IPS DF 19.7 (cell line): Measurements from ENCODE around the gene M1AP.
"Not testable (repeated sequence)": the region's sequence is repeated elsewhere in the genome, so short reads cannot be mapped to it uniquely, and the experiment has no call there.

ENCODE experiments used
- DNase-seq: peaks from one replicate; pipeline ENCODE4 v3.0.0-alpha.2; 2013; ENCODE audit warnings: low read depth, low spot score

Gene M1AP

GRCh38 chr2:74653985-74654882 lies 6.1 kb upstream of the M1AP start, which contains the start of gene SEMA4F:
SEMA4F (plus strand) TSS chr2:74654247; CDS start chr2:74654377, 130 bp downstream.
- peak; percentile 92 for DNase-seq

DNA sequence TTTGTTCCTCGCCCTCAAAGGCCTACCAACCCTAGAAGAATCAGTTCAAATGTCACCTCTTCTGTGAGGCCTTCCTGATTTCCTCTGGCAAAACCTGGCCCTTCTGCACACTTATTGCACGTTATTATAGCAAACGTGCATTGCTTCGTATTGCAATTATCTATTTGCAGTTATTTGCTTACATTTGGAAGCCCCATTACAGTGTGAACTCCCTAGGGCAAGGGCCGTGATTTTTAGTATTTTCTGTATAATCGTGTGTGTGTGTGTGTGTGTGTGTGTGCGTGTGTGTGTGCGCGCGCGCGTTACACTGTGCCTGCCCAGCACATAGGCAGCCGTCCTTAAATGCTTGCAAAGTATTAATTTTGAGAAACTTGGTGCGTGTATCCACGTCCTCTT lies 5.5 kb upstream of the M1AP start:
- DNase-seq, result no peak

DNA sequence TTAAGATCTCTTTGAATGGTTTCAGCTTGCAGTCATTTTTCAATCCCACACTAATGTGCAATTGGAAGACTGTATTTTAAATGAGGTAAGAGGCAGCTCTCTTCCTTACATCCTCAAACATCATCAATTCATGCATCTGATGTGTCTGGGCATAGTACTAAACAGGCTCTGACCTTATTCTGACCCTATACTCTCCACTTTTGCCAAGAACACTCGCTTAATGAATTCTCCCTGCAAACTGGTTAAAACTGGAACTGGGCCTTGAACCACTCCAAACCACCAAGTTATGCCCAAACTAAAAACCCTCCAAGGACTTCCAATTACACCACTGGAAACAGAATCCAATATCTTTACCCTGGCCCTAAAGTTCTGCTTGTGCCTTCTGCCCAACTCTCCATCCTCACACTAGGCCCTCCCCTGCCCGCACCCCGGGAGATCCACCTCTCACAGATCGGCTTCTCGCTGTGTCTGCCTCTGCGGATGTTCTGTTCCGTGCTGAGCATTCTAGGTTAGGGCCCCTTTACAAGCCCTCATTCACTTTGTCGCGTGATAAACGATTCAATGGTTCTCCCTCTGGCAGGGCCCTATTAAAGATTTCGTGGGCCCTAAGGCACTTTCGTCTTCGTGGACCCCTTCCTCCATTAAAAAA lies 1.2 kb downstream of the M1AP start:
- DNase-seq, result no peak

- DNase-seq, result no peak
Observed at GRCh38 chr2:74646201-74646600, 1.9 kb downstream of the M1AP start.

DNA sequence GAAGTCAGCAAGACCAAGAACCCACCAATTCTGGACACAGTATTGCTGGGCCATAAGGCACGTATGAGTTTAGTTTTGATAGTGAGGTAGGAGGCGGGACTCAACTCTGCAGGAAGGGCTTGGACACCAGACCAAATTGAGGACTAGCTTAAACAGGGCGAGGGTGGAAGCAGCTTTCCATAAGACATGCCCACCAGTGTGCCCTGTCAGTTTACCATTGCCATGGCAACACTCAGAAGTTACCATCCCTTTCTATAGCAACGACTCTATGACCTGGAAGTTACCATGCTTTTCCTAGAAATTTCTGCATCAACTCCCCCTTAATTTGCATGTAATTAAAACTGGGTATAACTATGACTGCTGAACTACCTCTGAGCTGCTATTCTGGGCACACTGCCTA lies 2.8 kb downstream of the M1AP start:
- no peak for DNase-seq

DNA sequence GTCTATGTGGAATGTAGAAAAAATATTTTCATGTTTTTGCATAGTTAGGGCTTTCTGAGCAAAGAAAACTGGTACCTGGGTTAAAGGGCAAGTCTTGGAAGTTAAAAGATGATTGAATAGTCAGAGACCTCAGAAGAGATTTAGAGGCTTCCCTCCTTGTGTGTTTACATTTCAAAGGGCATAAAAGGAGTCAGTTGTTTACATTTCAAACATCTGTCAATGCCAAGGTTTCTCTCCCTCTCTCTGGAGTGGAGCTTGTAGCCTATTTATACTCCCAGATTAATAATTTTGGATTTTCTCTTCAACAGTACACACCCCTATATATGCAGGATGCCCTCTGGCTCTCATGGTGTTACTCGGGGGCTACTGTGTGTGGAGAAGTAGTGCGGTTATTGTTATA lies 8.6 kb downstream of the M1AP start:
- DNase-seq, result no peak

DNA sequence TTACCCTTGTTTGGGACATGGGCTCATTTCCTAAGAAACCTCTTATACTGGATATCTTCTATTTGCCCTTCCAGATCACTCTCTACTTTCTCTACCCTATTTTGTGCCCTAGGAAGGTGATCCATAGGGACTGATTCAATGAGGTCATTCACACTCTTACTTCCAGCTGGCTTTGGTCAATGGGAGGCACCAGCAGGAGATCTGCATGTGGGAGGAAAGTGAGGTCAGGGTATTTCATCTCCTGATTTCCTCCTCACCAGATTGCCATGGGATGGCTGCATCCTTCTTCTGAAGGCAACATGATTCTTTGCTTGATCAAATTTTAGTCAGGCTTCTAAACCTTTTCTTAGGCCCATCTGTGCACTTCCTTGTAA lies 15.2 kb downstream of the M1AP start:
- no peak for DNase-seq

DNA sequence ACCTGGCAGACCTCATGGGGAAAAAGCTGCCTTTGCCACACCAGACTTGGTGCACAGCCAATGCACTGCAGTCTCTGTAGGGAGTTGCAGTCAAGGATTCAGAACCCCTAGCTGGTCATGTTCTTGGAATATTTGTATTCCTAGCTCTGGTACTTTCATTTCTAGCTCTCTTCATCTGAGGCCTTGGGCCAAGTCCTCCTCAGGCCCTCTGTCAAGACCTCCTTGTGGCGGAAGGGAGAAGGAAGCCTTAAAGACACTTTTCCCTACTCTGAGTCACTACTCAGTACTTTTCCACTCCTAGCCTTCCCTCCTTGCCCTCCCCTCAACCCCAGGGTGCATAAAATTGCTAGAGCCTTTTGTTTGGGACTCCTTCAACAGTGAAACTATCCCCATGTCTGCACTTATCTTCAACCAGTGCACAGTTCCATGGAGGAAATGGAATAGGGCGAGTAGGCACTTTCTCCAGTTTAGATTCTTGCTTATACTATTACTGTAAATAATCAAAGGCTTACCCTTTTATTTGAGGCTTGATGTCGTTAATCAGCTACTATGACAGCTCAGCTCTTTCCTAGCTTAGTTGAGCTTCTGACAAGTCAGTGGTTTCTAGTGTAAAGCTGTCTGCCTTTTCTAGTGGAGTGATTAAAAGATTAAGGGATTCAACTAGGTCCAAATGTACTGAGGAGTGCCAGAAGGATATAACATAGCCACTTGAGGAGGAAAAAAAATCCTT lies 15.8 kb downstream of the M1AP start:
- DNase-seq, result no peak

GRCh38 chr2:74630454-74630853 lies 17.7 kb downstream of the M1AP start:
- DNase-seq, result not testable (repeated sequence)

DNA sequence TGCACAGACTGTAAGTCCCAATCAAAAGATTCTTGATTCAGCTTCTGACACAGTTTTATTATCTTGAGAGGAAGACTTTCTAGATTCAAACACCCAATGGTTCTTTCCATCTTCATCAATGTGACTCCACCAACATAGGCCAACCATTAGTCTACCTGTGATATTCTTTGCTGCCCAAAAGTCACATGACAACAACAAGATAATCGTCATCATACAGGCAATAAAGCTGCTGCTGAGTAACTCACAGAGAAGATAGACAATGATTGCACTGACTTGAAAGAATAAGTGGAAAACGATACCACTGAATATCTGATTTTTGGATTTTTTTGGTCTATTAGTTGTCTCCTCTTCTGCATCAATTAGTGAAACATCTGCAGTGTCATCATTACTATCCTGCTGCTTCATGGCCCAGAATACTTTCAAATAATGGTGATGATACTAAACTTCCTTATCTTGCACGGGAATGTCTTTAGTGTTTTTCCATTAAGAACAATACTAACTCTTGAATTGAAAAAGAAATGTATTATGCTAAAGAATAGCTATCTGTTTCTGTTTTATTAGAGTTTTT lies 19.5 kb downstream of the M1AP start:
- no peak for DNase-seq

- no peak for DNase-seq
Observed at GRCh38 chr2:74625658-74626425, 22.3 kb downstream of the M1AP start.

DNA sequence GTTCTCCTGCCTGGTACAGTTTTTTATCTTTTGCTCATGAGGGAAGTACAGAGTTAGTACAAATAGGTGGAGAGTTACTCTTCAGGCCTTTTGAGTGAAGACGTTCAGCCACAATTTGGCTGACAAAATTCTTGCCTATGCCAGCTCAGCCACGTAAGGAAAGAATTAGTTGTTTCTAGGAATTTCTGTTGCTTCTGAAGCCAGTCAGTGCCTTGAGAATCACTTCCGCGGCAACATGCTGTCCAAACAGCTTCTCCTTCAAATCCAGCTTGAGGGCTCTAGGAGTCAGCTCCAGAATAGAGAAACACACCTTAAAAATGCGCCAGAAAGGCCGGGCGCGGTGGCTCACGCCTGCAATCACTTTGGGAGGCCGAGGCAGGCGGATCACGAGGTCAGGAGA lies 27.5 kb downstream of the M1AP start:
- DNase-seq, result no peak

- DNase-seq, result no peak
Observed at GRCh38 chr2:74619651-74620297, 28.4 kb downstream of the M1AP start.

DNA sequence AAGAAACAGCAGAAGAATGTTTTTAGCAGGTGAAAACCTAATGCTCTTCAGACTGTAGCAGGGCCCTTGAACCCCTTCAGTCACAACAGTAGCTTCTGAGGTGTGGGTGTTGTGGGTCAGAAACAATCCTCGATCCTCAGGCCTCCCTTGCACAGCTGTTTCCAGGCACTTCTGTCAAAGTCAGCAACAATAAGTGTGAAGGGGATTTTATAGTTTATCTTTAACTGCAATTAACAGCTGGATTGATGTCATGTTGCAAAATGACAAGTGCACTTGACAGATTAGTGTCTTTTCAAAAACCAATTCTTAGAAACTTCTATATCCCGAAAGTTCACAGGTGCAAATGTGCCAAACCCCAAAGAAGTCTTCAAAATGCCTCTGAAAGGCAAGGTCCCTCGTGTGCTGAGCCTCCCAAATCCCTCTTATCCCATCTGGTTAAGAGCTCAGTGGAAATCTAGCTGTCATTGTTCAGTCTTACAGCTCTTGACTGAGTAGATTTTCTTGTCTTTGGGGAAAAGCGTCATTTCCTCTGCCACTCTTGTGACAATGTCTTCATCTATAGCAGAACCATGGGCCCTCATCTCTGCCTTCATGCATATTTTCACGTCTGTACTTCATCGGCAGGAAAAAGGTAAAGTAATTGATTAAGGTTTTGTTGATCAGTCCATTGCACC lies 29.6 kb downstream of the M1AP start:
- no peak for DNase-seq

DNA sequence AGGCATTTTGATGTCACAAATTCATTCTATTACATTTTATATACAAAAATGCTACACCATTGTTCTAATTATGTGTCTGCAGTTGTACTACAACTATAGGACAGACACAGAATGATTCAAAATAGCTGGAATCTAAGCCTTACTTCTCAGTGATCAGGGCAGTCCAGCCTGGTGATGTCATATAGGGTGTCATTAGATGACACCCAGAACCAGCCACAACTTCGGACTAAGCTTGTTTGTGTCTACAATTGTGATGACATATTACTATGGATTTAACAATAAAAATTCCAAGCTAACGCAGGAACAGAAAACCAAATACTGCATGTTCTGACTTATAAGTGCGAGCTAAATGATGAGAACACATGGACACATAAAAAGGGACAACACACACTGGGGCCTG lies 31.0 kb downstream of the M1AP start:
- no peak for DNase-seq

DNA sequence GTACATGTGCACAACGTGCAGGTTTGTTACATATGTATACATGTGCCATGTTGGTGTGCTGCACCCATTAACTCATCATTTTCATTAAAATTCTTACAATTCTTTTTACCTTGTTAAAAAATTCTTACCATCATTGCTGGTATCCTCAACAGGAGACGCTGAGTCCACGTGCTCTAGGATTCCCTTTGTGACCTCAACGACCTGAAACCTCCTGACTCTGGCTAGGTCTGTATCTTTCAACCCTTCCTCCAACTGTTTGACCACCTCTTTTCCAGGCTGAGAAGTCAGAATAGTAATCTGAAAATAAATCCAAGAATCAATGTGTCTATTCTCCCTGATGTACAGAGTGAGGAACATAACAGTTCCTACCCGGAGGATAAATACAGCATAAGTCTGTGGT lies 41.2 kb downstream of the M1AP start:
- no peak for DNase-seq

DNA sequence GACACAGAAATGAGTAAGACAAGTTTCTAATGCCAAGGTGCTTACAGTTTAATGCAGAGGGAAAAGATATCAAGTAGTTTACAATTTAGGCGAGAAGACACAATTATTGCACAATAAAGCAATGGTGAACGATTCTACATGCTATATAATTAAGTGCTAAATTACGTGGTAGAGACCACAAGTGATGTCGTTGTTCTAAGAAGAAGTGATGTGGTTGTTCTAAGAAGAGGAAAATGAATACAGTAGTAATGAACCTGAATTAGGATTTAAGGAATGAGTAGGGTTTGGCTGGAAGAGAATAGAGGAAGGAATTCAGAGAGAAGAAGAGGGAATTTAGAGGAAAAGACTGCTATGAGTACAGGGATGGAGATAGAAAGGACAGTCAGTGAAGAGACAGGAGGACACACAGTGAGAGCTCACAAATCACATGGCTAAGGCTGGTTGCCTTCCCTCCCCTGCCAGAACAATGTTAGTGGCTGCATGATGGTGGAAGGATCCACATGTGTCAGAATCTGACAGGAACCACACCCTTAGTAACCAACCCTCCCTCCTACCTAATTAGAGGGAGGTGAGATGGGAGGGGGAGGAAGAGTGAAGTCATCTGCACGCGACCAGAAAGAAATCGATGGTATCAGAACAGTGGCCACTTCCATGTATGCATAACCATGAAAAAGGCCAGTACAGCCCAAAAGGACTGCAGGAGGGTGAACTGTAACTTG lies 44.7 kb downstream of the M1AP start:
- DNase-seq, result no peak

DNA sequence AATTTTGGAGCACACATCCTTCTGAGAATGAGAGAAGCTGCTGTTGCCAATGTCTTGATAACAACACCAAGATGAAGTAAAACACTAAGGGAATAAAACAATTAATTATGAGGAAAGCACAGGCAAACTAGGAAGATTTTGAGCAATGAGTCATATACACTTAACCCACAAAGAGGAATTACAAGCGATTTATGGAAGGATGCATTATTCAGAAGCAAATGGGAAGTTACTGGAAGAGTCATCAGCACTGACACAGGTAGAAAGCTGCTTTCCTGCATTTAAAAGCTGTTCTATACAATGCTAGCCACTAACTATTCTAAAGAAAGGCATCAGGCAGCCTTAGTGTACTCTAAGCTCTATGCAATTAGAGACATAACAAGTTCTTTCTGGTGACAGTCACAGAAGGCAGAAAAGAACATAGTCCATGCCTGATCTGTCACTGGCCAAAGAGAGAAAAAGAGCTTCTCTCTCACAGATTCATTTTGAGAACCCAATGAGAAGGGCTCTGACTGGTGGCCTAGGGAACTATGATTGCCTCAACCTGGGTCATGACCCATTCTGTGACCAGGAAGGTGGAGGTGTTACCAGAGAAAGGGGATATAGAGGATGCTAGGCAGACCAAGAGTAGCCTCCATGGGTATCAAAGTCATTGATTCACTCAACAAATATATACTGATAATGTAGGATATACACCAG lies 45.4 kb downstream of the M1AP start:
- no peak for DNase-seq

DNA sequence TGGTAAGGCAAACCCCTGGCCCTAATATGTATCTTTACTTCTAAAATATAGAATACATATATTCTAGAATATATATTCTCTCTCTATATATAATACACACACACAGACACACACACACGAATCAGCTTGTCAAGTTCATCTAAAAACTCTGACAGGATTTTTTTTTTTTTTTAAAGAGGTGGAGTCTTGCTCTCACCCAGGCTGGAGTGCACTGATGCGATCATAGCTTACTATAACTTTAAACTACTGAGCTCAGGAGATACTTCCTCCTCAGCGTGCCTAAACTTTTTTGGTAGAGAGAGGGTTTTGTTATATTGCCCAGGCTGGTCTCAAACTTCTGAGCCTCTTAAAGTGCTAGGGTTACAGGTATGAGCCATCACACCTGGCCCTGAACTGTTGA lies 48.5 kb downstream of the M1AP start:
- no peak for DNase-seq
